Activated CD4-positive, CD25-positive, alpha-beta regulatory T cell treated with anti-CD3 and anti-CD28 coated beads, Interleukin-2, amount 50 U/mL, for 72 hours (primary cell): ENCODE data around the gene FAM53B.

Source experiments
- DNase-seq: peaks from one replicate; pipeline ENCODE4 v3.0.0; 2021

FAM53B gene

GRCh38 chr10:124644236-124644635, 99.9 kb downstream of the FAM53B start:
- DNase-seq: no peak

GRCh38 chr10:124643330-124644009, 100.7 kb downstream of the FAM53B start:
- no peak for DNase-seq

- no peak for DNase-seq
Measured at GRCh38 chr10:124642088-124642710, 102.0 kb downstream of the FAM53B start.

- no peak for DNase-seq
Measured at GRCh38 chr10:124641282-124642087, 102.7 kb downstream of the FAM53B start.

- DNase-seq: no peak
Measured at GRCh38 chr10:124640538-124641231, 103.5 kb downstream of the FAM53B start.

GRCh38 chr10:124640056-124640455, 104.1 kb downstream of the FAM53B start:
- no peak for DNase-seq

GRCh38 chr10:124639646-124640045, 104.5 kb downstream of the FAM53B start:
- DNase-seq: no peak

- DNase-seq: no peak
Measured at GRCh38 chr10:124639206-124639605, 105.0 kb downstream of the FAM53B start.

GRCh38 chr10:124637746-124638145, 106.4 kb downstream of the FAM53B start:
- no peak for DNase-seq

GRCh38 chr10:124637091-124637700, 107.0 kb downstream of the FAM53B start:
- no peak for DNase-seq

GRCh38 chr10:124636271-124636995, 107.7 kb downstream of the FAM53B start:
- DNase-seq: no peak

- no peak for DNase-seq
Measured at GRCh38 chr10:124632566-124632965, 111.6 kb downstream of the FAM53B start.

- no peak for DNase-seq
Measured at GRCh38 chr10:124632064-124632531, 112.1 kb downstream of the FAM53B start.

GRCh38 chr10:124630551-124630950, 113.6 kb downstream of the FAM53B start:
- DNase-seq: no peak

- no peak for DNase-seq
Measured at GRCh38 chr10:124629842-124630241, 114.3 kb downstream of the FAM53B start.

GRCh38 chr10:124629415-124629814, 114.8 kb downstream of the FAM53B start:
- DNase-seq: no peak

GRCh38 chr10:124628676-124629021, 115.5 kb downstream of the FAM53B start:
- DNase-seq: no peak

GRCh38 chr10:124627866-124628675, 116.1 kb downstream of the FAM53B start:
- DNase-seq: no peak

GRCh38 chr10:124626759-124627380, 117.3 kb downstream of the FAM53B start:
- no peak for DNase-seq

GRCh38 chr10:124625831-124626238, 118.3 kb downstream of the FAM53B start:
- no peak for DNase-seq

- no peak for DNase-seq
Measured at GRCh38 chr10:124624895-124625294, 119.3 kb downstream of the FAM53B start.
